ENCODE measurements around the gene NPB. TPM values are rescaled to one million over a fixed set of nuclear protein-coding genes. Genes with fewer than 3 reads are reported as not detected.

NPB gene
- total and polyA plus RNA-seq, 2 of the 8 experiments (the other 6 are each of a cell fraction or from before 2014, with no cell fraction given), result 1.5 to 2.5 TPM

Other genes starting within 250 kb of the NPB start
- 5.8 and 6.4 TPM in 2 replicates for gene PDE6G, start 245.7 kb upstream of the NPB start, total RNA-seq (2021; fragmentation: NEBNext Ultra II Directional; extraction: Animal tissue kit (Norgen Biotek cat#: 25700))
- gene PDE6G, start 245.7 kb upstream of the NPB start, polyA plus RNA-seq (2011; rRNA removed), result 12.9 and 15.1 TPM in 2 replicates
- gene OXLD1, start 235.6 kb upstream of the NPB start, total RNA-seq (2021; fragmentation: NEBNext Ultra II Directional; extraction: Animal tissue kit (Norgen Biotek cat#: 25700)), result 35.9 and 41.5 TPM in 2 replicates
- gene OXLD1, start 235.6 kb upstream of the NPB start, polyA plus RNA-seq (2011; rRNA removed), result 61.9 and 97.9 TPM in 2 replicates
- gene CCDC137, start 235.5 kb upstream of the NPB start, total RNA-seq (2021; fragmentation: NEBNext Ultra II Directional; extraction: Animal tissue kit (Norgen Biotek cat#: 25700)), result 38.6 and 39.8 TPM in 2 replicates
- gene CCDC137, start 235.5 kb upstream of the NPB start, polyA plus RNA-seq (2011; rRNA removed), result 17.6 and 23.3 TPM in 2 replicates
- 37.0 and 41.8 TPM in 2 replicates for gene ARL16, start 218.4 kb upstream of the NPB start, total RNA-seq (2021; fragmentation: NEBNext Ultra II Directional; extraction: Animal tissue kit (Norgen Biotek cat#: 25700))
- 60.8 and 64.2 TPM in 2 replicates for gene ARL16, start 218.4 kb upstream of the NPB start, polyA plus RNA-seq (2011; rRNA removed)
- 78.8 and 80.8 TPM in 2 replicates for gene HGS, start 218.2 kb upstream of the NPB start, total RNA-seq (2021; fragmentation: NEBNext Ultra II Directional; extraction: Animal tissue kit (Norgen Biotek cat#: 25700))
- 99.7 and 144 TPM in 2 replicates for gene HGS, start 218.2 kb upstream of the NPB start, polyA plus RNA-seq (2011; rRNA removed)
- 120 and 131 TPM in 2 replicates for gene MRPL12, start 198.9 kb upstream of the NPB start, total RNA-seq (2021; fragmentation: NEBNext Ultra II Directional; extraction: Animal tissue kit (Norgen Biotek cat#: 25700))
- 141 and 190 TPM in 2 replicates for gene MRPL12, start 198.9 kb upstream of the NPB start, polyA plus RNA-seq (2011; rRNA removed)
- 22.2 and 25.3 TPM in 2 replicates for gene SLC25A10, start 190.0 kb upstream of the NPB start, total RNA-seq (2021; fragmentation: NEBNext Ultra II Directional; extraction: Animal tissue kit (Norgen Biotek cat#: 25700))
- 43.0 and 60.9 TPM in 2 replicates for gene SLC25A10, start 190.0 kb upstream of the NPB start, polyA plus RNA-seq (2011; rRNA removed)
- gene GCGR, start 98.1 kb upstream of the NPB start, total RNA-seq (2021; fragmentation: NEBNext Ultra II Directional; extraction: Animal tissue kit (Norgen Biotek cat#: 25700)), result 0.56 and 0.61 TPM in 2 replicates
- 0.44 and 0.60 TPM in 2 replicates for gene GCGR, start 98.1 kb upstream of the NPB start, polyA plus RNA-seq (2011; rRNA removed)
- 103 and 115 TPM in 2 replicates for gene MCRIP1, start 68.9 kb upstream of the NPB start, total RNA-seq (2021; fragmentation: NEBNext Ultra II Directional; extraction: Animal tissue kit (Norgen Biotek cat#: 25700))
- 151 and 250 TPM in 2 replicates for gene MCRIP1, start 68.9 kb upstream of the NPB start, polyA plus RNA-seq (2011; rRNA removed)
- not detected in 2 replicates for gene PPP1R27, start 67.2 kb upstream of the NPB start, total RNA-seq (2021; fragmentation: NEBNext Ultra II Directional; extraction: Animal tissue kit (Norgen Biotek cat#: 25700))
- 0.27 and 0.30 TPM in 2 replicates for gene PPP1R27, start 67.2 kb upstream of the NPB start, polyA plus RNA-seq (2011; rRNA removed)
- gene P4HB, start 41.7 kb upstream of the NPB start, total RNA-seq (2021; fragmentation: NEBNext Ultra II Directional; extraction: Animal tissue kit (Norgen Biotek cat#: 25700)), result 374 and 379 TPM in 2 replicates
- gene P4HB, start 41.7 kb upstream of the NPB start, polyA plus RNA-seq (2011; rRNA removed), result 41.4 and 66.6 TPM in 2 replicates
- 217 and 246 TPM in 2 replicates for gene ARHGDIA, start 30.9 kb upstream of the NPB start, total RNA-seq (2021; fragmentation: NEBNext Ultra II Directional; extraction: Animal tissue kit (Norgen Biotek cat#: 25700))
- gene ARHGDIA, start 30.9 kb upstream of the NPB start, polyA plus RNA-seq (2011; rRNA removed), result 62.4 and 155 TPM in 2 replicates
- 186 and 191 TPM in 2 replicates for gene ALYREF, start 10.7 kb upstream of the NPB start, total RNA-seq (2021; fragmentation: NEBNext Ultra II Directional; extraction: Animal tissue kit (Norgen Biotek cat#: 25700))
- gene ALYREF, start 10.7 kb upstream of the NPB start, polyA plus RNA-seq (2011; rRNA removed), result 83.8 and 118 TPM in 2 replicates
- 176 and 182 TPM in 2 replicates for gene ANAPC11, start 10.5 kb upstream of the NPB start, total RNA-seq (2021; fragmentation: NEBNext Ultra II Directional; extraction: Animal tissue kit (Norgen Biotek cat#: 25700))
- 963 and 1,221 TPM in 2 replicates for gene ANAPC11, start 10.5 kb upstream of the NPB start, polyA plus RNA-seq (2011; rRNA removed)
- 29.9 and 31.0 TPM in 2 replicates for gene PCYT2, start 9.2 kb downstream of the NPB start, total RNA-seq (2021; fragmentation: NEBNext Ultra II Directional; extraction: Animal tissue kit (Norgen Biotek cat#: 25700))
- 31.3 and 37.7 TPM in 2 replicates for gene PCYT2, start 9.2 kb downstream of the NPB start, polyA plus RNA-seq (2011; rRNA removed)
- gene SIRT7, start 15.9 kb downstream of the NPB start, total RNA-seq (2021; fragmentation: NEBNext Ultra II Directional; extraction: Animal tissue kit (Norgen Biotek cat#: 25700)), result 16.6 and 18.7 TPM in 2 replicates
- gene SIRT7, start 15.9 kb downstream of the NPB start, polyA plus RNA-seq (2011; rRNA removed), result 5.8 and 10.3 TPM in 2 replicates
- gene MAFG, start 25.5 kb downstream of the NPB start, total RNA-seq (2021; fragmentation: NEBNext Ultra II Directional; extraction: Animal tissue kit (Norgen Biotek cat#: 25700)), result 26.9 and 27.7 TPM in 2 replicates
- 25.5 and 36.9 TPM in 2 replicates for gene MAFG, start 25.5 kb downstream of the NPB start, polyA plus RNA-seq (2011; rRNA removed)
- 127 and 145 TPM in 2 replicates for gene PYCR1, start 35.1 kb downstream of the NPB start, total RNA-seq (2021; fragmentation: NEBNext Ultra II Directional; extraction: Animal tissue kit (Norgen Biotek cat#: 25700))
- 213 and 284 TPM in 2 replicates for gene PYCR1, start 35.1 kb downstream of the NPB start, polyA plus RNA-seq (2011; rRNA removed)
- gene MYADML2, start 45.0 kb downstream of the NPB start, total RNA-seq (2021; fragmentation: NEBNext Ultra II Directional; extraction: Animal tissue kit (Norgen Biotek cat#: 25700)), result 0.17 and 0.26 TPM in 2 replicates
- gene MYADML2, start 45.0 kb downstream of the NPB start, polyA plus RNA-seq (2011; rRNA removed), result 0.47 TPM in 2 replicates
- gene NOTUM, start 58.9 kb downstream of the NPB start, total RNA-seq (2021; fragmentation: NEBNext Ultra II Directional; extraction: Animal tissue kit (Norgen Biotek cat#: 25700)), result 0.76 and 1.1 TPM in 2 replicates
- 0.45 and 1.1 TPM in 2 replicates for gene NOTUM, start 58.9 kb downstream of the NPB start, polyA plus RNA-seq (2011; rRNA removed)
- gene ASPSCR1, start 75.4 kb downstream of the NPB start, total RNA-seq (2021; fragmentation: NEBNext Ultra II Directional; extraction: Animal tissue kit (Norgen Biotek cat#: 25700)), result 41.8 and 43.7 TPM in 2 replicates
- gene ASPSCR1, start 75.4 kb downstream of the NPB start, polyA plus RNA-seq (2011; rRNA removed), result 33.3 and 54.6 TPM in 2 replicates
- 111 and 116 TPM in 2 replicates for gene CENPX, start 120.6 kb downstream of the NPB start, total RNA-seq (2021; fragmentation: NEBNext Ultra II Directional; extraction: Animal tissue kit (Norgen Biotek cat#: 25700))
- 122 and 133 TPM in 2 replicates for gene CENPX, start 120.6 kb downstream of the NPB start, polyA plus RNA-seq (2011; rRNA removed)
- gene LRRC45, start 121.1 kb downstream of the NPB start, total RNA-seq (2021; fragmentation: NEBNext Ultra II Directional; extraction: Animal tissue kit (Norgen Biotek cat#: 25700)), result 28.2 and 29.0 TPM in 2 replicates
- 11.5 and 17.3 TPM in 2 replicates for gene LRRC45, start 121.1 kb downstream of the NPB start, polyA plus RNA-seq (2011; rRNA removed)
- 167 and 177 TPM in 2 replicates for gene RAC3, start 129.4 kb downstream of the NPB start, total RNA-seq (2021; fragmentation: NEBNext Ultra II Directional; extraction: Animal tissue kit (Norgen Biotek cat#: 25700))
- 299 and 520 TPM in 2 replicates for gene RAC3, start 129.4 kb downstream of the NPB start, polyA plus RNA-seq (2011; rRNA removed)
- 96.3 and 110 TPM in 2 replicates for gene DCXR, start 135.5 kb downstream of the NPB start, total RNA-seq (2021; fragmentation: NEBNext Ultra II Directional; extraction: Animal tissue kit (Norgen Biotek cat#: 25700))
- gene DCXR, start 135.5 kb downstream of the NPB start, polyA plus RNA-seq (2011; rRNA removed), result 212 and 338 TPM in 2 replicates
- gene RFNG, start 149.6 kb downstream of the NPB start, total RNA-seq (2021; fragmentation: NEBNext Ultra II Directional; extraction: Animal tissue kit (Norgen Biotek cat#: 25700)), result 26.7 and 30.9 TPM in 2 replicates
- 28.4 and 50.3 TPM in 2 replicates for gene RFNG, start 149.6 kb downstream of the NPB start, polyA plus RNA-seq (2011; rRNA removed)
- gene GPS1, start 149.7 kb downstream of the NPB start, total RNA-seq (2021; fragmentation: NEBNext Ultra II Directional; extraction: Animal tissue kit (Norgen Biotek cat#: 25700)), result 153 and 157 TPM in 2 replicates
- 277 and 354 TPM in 2 replicates for gene GPS1, start 149.7 kb downstream of the NPB start, polyA plus RNA-seq (2011; rRNA removed)
- gene DUS1L, start 163.6 kb downstream of the NPB start, total RNA-seq (2021; fragmentation: NEBNext Ultra II Directional; extraction: Animal tissue kit (Norgen Biotek cat#: 25700)), result 68.0 and 69.1 TPM in 2 replicates
- 34.5 and 60.4 TPM in 2 replicates for gene DUS1L, start 163.6 kb downstream of the NPB start, polyA plus RNA-seq (2011; rRNA removed)
- 559 and 561 TPM in 2 replicates for gene FASN, start 196.0 kb downstream of the NPB start, total RNA-seq (2021; fragmentation: NEBNext Ultra II Directional; extraction: Animal tissue kit (Norgen Biotek cat#: 25700))
- gene FASN, start 196.0 kb downstream of the NPB start, polyA plus RNA-seq (2011; rRNA removed), result 143 and 206 TPM in 2 replicates